NCI-H2171 treated with DMSO at 0.1 percent for 48 hours (cell line): ENCODE measurements around the gene CDK11B.
"Not testable (repeated sequence)": the region's sequence is repeated elsewhere in the genome, so short reads cannot be mapped to it uniquely, and the experiment has no call there.

Experiments used
- DNase-seq: peaks from one replicate; lab custom pipeline; 2025; lab: John Stamatoyannopoulos, UW

Gene CDK11B

DNA sequence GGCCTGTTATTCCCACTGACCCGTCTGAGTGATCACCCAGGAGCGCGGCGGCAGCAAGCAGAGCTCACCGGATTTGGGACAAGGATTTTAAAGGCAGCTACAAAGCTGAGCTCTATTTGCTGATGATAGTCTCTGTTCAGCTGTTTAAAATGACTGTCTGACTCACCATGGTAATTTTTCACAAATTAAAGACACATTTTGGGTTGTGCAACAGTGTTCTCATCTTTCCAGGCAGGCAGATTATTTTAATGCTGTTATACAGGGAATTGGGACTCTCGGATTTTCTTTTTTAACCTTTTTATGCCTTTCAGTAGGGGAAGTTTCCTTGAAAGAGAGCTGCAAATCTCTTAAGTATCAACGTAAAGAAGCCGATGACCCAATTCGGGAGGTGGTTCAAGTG, 3.6 kb upstream of the CDK11B start:
- DNase-seq, result not testable (repeated sequence)

DNA sequence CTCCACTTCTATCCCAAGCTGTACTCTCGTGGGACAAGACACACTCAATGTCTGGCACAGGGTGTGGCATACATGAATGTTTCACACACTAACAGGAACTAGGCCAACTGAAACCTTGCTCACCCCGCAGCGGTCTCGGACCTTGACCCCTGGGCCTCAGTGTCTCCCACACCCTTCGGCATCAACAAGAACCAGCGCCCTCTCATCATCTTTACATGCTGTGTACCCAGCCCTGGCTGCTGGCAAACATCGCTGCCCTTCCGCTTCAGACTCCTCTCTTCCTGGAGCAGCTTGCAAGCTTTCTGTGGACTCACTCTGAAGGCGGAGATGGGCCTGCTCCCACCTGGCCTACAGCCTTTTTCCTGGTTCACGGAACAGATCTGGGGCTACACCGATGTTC, 10.5 kb downstream of the CDK11B start:
- DNase-seq, result not testable (repeated sequence)

DNA sequence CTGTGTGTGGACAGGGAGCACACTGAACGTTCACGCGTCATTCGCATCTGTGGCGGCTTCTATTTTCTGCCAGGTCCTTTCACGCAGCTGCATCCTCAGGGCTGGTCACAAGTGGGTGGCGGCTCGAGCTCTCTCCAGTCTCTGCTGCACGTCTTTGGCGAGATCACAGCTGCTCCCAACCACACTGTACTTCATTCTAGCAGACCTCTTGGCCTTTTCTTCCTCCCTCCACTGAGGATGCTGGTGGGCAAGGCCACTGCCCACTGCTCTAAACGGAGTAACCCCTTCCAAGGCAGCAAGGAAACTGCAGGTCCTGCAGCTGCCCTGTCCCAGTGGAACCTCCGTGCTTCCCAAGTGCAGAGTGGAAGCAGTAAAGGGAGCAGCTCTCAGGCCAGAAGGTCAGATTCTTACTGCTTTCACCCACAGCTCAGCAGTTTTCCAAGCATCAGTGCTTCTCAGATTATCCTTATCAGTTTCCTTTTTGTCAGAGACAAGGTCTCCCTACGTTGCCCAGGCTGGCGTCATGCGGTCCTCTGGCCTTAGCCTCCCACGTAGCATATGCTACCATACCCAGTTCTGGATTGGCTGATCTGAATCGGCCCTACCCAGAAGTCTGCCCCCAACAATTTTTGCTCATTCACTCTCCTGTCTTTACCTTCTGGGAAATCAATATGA, 11.1 kb downstream of the CDK11B start:
- not testable (repeated sequence) for DNase-seq

DNA sequence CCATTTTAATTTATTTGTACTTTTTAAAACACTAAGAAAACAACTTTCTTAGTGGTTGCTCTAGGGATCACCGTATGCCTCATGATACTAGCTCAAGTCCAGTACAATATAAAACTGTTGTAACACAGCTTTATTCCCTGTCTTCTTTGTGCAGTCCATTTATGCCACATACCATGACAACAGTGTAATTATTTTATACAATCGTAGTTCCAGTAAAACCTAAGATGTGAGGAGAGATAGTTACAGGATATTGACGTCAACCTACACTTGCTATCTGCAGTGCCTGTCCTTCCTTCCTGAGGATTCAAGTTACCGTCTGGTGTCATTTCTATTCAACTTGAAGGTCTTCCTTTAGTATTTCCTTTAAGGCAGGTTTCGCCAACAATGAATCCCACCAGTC, 12.5 kb downstream of the CDK11B start:
- not testable (repeated sequence) for DNase-seq

DNA sequence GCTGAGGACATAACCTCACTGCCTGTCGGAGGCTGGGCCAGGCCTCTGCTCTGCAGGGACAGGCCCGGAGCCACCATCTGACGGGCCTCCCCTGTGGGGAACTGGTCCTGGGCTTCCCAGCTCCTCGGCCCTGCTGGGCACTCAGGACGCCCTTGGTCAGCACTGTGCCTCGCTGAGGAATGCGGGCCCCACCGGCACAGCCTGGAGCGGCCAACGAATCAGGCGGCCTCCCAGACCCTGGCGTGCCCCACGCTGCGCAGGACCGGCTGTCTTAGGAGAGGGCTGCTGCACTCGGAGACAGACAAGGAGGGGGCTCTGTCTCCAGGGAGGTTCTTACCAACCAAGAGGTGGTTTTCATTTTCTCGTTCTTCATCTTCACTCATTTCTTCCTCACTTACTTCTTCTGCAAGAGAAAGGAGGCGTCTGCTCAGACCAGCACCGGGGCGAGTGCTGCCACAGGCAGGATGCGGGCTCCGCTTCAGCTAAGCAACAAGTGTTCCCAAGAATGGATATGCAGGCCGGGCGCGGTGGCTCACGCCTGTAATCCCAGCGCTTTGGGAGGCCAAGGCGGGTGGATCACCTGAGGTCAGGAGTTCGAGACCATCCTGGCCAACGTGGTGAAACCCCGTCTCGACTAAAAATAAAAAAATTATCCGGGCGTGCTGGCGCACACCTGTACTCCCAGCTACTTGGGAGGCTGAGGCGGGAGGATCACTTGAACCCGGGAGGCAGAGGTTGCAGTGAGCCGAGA, 17.9 kb downstream of the CDK11B start:
- not testable (repeated sequence) for DNase-seq

DNA sequence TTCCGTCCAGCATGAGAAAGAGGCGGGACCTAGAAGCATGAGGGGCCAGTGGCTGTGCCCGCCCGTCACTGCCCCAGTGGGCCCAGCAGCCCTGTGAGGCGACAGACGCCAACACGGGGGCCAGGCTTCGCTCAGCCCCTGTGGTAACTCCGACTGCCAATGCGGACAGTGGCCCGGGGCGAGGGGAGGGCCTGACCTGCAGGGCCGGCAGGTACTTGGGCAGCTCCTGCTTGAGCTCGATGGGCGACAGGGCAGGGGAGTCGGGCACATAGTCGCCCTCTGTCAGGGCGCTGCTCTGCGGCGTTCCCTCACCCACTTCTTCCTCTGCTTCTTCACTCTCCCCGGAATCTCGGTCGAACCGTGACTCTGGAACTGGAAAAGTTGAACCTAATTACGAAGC, 18.7 kb downstream of the CDK11B start:
- DNase-seq, result not testable (repeated sequence)

DNA sequence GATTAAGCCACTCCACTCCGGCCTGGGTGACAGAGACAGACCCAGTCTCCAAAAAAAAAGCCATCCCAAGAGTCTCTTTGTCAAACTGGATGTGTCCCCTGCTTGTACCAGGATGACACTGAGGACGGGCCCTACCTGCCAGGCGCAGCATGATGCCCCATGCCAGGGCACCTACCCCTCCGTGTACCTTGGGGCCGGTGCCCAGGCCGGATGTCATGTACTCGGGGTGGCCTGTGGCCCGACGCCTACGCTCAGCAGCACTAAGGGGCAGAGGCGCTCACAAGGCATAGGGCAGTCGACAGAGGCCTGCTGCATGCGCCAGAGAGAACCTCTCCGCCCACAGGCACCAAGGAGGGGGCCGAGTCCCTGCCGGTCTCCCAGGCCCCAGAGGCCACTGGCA, 19.4 kb downstream of the CDK11B start:
- not testable (repeated sequence) for DNase-seq

DNA sequence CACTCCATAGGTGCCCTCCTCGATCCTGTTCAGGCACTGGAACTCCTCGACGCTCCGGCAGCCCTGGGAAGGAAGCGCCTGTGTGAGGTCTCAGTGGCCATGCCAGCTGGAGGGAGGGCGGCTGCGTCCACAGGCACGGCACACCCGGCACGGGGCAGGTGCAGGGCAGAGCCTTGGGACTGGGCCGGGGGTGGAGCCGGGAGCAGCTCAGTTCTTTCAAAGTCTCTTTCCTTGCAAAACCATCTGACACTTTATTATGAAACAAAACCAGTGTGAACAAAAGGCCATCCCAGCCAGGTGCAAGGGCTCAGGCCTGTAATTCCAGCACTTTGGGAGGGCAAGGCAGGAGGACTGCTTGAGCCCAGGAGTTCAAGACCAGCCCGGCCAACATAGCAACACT, 20.3 kb downstream of the CDK11B start:
- DNase-seq, result not testable (repeated sequence)

DNA sequence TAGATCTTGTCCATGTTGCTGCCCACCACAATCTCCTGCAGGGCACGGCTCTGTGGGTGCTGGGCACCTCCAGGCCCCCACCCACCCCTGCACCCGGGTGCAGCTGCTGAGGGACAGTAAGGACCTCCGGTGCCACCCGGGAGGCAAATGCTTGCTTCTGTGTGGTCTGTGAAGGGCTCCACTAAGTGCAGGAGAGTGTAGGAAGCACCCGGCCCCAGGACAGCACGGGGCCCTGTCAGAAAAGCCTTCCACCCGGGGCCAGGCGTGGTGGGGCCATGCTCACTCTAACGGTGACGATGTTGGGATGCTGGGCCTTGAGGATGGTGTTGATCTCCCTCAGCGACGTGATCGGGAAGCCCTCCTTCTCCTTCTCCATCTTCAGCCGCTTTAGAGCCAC, 21.3 kb downstream of the CDK11B start:
- DNase-seq, result not testable (repeated sequence)

DNA sequence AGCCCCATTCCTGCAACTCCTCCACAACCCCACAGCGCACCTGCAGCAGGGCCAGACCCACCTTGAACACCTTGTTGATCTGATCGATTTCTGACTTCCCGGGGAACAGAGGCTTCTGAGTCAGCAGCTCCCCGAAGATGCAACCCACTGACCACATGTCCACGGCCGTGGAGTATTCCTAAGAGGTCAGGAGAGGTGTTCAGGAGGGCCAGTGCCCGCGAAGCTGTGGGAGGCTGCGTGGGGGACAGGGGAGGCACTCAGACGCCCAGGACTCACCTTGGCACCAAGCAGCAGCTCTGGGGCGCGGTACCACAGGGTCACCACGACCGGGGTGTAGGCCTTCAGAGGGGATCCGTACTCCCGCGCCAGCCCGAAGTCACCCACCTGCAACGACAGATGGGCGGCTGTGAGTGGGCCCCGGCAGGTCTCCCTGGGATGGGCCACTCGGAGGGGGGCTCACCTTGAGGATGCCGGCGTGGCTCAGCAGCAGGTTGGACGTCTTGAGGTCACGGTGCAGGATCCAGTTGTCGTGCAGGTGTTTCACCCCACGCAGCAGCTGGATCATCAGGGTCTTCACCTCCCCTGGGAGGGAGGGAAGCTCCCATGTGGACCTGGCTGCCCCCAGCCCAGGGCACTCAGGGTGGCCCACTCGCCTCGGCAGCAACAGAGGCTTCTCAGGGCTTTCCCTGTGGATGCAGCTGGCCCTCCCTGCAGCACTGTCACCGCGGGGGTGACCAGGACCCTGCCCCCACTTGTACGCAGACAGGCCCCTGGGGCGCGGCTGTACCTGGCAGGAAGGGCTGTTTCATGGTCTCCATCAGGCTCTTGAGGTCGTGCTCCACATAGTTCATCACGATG, 22.0 kb downstream of the CDK11B start:
- DNase-seq, result not testable (repeated sequence)

DNA sequence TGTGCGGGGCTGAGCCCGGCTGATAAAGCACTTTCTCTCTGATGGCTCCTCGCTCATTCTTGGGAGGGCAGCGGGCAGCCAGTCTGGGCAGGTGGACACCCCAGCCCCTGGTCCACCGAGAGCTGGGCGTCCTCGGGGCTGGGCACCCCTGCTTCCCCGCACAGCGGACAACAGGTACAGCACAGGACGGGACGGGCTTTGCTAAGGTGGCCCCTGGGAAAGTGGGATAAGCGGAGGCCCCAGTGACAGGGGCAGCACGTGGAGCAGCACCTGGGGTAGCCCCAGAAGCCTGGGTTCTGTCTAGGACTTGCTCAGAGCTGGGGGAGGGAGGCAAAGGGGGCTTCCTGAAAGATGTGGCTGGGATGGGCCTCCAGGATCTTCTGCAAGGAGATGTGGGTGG, 24.2 kb downstream of the CDK11B start:
- DNase-seq, result not testable (repeated sequence)

DNA sequence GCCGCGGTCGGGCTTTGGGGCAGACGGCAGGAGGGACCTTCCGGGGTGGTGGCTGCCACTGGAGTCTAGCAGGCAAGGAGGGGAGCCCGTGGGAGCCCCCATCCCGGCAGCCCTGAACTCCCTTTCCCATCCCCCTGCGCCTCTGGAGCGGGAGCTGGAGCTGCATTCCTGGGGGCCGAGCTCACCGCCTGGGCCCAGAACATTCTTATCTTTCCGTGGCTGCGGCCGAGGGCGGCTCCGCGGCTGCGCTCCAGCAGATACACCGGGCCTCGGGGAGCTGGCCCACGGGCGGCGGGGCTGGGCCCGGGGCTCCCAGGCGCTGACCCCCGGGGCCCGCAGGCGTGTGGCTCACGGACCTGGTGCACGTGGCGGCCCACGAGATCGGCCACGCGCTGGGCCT, 25.4 kb downstream of the CDK11B start:
- not testable (repeated sequence) for DNase-seq

DNA sequence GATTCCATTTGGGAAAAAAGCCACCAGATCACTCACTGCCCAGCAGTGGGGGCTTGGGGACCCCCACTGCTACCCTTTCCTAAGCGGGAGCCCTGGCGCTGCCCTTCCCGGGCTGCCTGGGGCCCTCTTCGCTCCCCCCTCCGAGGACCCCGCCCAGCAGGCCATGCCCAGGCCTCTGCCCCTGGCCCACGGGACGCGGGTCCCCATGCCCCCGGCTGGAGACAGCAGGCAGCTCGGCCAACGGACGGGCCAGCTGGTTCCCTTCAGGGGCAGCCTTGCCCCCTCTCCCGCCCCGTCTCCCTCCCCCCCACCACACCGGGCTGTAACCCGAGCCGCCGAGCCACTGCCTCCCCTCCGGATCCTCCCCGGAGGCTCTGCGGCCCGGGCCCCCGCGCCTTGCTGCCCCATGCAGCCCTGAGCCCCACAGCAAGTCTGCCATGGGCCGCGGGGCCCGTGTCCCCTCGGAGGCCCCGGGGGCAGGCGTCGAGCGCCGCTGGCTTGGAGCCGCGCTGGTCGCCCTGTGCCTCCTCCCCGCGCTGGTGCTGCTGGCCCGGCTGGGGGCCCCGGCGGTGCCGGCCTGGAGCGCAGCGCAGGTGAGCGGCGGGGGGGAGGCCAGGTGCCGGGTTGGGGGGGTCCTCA, 26.9 kb downstream of the CDK11B start, which contains the start of gene MMP23B:
MMP23B (plus strand) TSS at position 392 of the 639 bp plus-strand sequence; CDS start at position 438, 46 bp downstream.
- DNase-seq, result no peak

DNA sequence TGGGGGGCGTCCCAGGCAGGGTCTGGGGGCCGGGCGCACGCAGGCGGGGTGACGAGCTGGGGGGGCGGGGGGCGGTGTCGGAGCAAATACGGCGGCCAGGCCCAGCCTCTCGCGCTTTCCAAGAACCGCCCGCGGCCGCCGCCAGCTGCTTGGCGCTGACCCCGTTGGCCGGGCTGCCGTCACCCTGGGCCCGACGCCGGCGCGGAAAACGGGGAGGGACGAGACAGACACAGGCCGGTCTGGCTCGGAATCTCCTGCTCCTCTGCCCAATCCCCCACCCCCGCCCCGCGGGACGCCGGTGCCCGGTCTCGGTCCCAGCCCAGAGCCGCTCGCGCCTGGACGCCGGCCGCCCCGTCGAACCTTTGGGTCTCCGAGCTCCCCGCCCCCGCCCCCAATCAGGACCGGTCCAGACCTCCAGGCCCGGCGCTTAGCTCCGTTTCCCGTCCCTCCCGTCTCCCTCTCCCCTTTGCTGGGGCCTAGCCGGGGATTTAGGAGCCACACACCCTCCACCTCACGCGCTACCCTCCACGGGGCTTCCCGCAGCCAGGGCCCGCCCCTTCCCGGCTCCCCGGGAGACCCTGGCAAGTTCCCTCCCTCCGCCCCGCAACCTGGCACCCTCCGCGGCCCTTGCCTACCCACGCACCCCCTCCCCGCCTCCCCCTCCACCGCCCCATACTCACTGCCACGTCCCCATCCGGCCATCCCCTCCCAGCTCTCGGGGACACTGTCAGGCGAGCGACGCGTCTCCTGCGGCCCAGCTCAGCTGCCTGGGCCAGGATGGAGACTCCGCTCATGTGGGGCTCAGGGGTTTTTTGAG, 27.6 kb downstream of the CDK11B start:
- peak; percentile 25 for DNase-seq

DNA sequence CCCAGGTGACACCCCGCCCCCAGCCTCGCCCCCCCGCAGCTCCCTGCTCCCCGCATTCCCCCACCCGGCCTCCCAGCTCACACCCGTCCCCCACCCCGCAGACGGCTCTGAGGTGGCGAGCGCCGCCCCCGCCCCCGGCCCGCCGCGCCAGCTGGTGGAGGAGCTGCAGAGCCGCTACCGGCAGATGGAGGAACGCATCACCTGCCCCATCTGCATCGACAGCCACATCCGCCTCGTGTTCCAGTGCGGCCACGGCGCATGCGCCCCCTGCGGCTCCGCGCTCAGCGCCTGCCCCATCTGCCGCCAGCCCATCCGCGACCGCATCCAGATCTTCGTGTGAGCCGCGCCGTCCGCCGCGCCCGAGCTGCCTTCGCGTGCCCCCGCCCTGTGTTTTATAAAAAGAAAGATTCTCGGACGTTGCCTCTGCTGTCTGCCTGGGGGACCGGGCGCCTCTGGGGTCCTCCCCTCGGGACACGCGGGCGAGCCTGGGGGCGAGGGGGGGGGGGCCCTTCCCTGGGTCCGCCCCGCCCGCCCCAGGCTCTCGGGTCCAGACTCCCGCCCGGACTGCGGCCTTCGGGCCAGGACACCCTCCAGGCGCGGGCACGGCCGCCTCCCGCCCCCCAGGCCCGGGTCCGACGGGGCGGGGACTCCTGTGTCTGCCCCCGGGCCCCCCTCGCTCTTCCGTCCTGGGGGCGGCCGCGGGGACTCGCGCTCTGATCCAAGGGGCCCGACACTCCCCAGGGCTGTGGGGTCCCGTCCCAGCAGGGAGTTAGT, 28.4 kb downstream of the CDK11B start:
- peak; percentile 96 for DNase-seq

DNA sequence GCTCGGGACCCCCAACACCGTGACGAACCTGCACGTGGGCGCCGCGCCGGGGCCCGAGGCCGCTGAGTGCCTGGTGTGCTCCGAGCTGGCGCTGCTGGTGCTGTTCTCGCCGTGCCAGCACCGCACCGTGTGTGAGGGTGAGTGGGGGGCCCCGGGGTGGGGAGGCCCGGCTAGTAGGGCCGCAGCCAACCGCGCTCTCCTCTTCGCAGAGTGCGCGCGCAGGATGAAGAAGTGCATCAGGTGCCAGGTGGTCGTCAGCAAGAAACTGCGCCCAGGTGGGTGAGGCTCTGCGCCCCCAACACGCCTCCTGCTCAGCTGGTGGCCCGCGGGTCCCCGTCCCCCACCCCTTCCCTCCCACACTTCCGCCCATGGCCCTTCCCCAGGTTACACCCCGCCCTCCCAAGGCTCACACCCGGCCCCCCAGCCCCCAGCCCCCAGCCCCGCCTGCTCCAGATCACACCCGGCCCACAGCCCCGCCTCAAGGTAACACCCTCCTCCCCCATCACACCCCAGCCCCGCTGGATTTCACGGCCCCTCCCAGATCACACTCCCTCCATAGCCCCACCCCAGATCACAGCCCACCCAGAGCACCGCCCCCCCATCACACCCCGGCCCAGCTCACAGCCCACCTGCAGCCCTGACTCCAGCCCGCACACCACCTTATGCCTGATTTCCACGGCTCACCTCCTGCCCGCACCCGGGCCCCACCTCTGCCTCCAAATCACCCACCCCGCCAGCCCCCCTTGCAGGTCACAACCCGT, 29.2 kb downstream of the CDK11B start:
- DNase-seq, result peak; percentile 93

DNA sequence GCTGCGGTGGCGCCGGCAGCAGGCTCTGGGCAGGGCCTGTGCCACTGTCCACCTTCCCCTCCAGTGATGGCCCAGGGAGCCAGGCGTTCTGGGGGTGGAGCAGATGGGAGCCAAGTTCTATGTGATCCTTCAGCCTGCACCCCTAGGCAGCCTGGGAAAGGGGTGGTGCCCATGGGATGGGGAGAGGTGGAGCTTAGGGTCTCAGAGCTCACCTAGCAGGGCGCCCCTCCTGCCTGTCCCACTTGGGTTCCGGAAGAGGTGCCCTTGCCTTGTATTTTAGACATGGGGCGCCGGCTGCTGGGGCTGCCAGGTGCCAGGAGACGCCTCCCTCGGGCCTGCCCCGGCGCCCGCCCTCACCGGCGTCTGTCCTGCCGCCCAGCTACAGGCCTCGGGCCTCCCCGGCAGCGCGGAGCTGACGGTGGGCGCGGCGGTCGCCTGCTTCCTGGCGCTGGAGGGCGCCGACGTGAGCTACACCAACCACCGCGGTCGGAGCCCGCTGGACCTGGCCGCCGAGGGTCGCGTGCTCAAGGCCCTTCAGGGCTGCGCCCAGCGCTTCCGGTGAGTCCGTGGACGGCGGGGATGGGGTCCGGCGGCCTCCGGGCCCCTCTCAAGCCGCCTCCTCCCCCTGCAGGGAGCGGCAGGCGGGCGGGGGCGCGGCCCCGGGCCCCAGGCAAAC, 29.9 kb downstream of the CDK11B start:
- peak; percentile 66 for DNase-seq

DNA sequence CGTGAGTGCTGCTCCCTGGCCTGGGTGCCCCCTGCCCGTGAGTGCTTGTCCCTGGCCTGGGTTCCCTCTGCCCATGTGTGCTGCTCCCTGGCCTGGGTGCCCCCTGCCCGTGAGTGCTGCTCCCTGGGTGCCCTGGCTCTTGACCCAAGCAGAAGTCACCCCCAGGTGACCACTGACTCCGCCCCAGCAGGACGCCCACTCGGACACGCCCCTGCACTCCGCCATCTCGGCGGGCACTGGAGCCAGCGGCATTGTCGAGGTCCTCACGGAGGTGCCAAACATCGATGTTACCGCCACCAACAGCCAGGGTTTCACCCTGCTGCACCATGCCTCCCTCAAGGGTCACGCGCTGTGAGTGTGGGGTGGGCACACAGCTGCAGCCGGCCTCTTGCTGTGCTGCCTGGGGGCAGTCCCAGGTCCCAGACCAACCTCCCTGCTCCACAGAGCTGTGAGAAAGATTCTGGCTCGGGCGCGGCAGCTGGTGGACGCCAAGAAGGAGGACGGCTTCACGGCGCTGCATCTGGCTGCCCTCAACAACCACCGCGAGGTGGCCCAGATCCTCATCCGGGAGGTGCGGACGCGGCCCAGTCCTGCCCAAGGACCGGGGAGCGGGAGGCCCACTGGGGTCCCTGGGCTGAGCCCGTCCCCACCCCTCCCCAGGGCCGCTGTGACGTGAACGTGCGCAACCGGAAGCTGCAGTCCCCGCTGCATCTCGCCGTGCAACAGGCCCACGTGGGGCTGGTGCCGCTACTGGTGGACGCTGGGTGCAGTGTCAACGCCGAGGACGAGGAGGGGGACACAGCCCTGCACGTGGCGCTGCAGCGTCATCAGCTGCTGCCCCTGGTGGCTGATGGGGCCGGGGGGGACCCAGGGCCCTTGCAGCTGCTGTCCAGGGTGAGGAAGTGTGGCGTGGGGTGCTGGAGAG, 30.7 kb downstream of the CDK11B start:
- no peak for DNase-seq
